Fibroblast of mammary gland (primary cell): ENCODE data around the gene HSD17B12.
"Not testable (repeated sequence)": the region's sequence is repeated elsewhere in the genome, so short reads cannot be mapped to it uniquely, and the experiment has no call there.

Experiments
- DNase-seq: peaks from one replicate; pipeline ENCODE4 v3.0.0-alpha.2; 2010; ENCODE audit warnings: low read depth
- H3K4me3 ChIP-seq: 2 replicates; pipeline ENCODE4 v1.5.1; 2011; ENCODE audit warnings: low read depth, mild to moderate bottlenecking, low read length, moderate library complexity; ENCODE audit not compliant: control insufficient read depth
- CTCF ChIP-seq: conservative IDR thresholded peaks from 2 replicates; pipeline ENCODE4 v1.5.1; 2011; ENCODE audit warnings: low read depth, low read length, inconsistent platforms; ENCODE audit not compliant: control insufficient read depth, insufficient read depth

Gene HSD17B12

GRCh38 chr11:43751726-43752125 is 71.2 kb downstream of the HSD17B12 start:
- no peak for TF ChIP-seq CTCF
- H3K4me3 ChIP-seq, result no peak overlapping the region
- DNase-seq, result no peak

- no peak for TF ChIP-seq CTCF
- H3K4me3 ChIP-seq, result no peak overlapping the region
- peak; percentile 47 for DNase-seq
These were observed 76.0 kb downstream of the HSD17B12 start for GRCh38 chr11:43756575-43756974.

- no peak for TF ChIP-seq CTCF
- DNase-seq, result no peak
- no peak overlapping the region for H3K4me3 ChIP-seq
These were observed 78.4 kb downstream of the HSD17B12 start for GRCh38 chr11:43758927-43759326.

GRCh38 chr11:43760902-43761301 is 80.4 kb downstream of the HSD17B12 start:
- no peak for TF ChIP-seq CTCF
- no peak overlapping the region for H3K4me3 ChIP-seq
- no peak for DNase-seq

- DNase-seq, result no peak
- no peak for TF ChIP-seq CTCF
These were observed 84.7 kb downstream of the HSD17B12 start for GRCh38 chr11:43765194-43765593.

GRCh38 chr11:43768654-43769053 is 88.1 kb downstream of the HSD17B12 start:
- not testable (repeated sequence) for DNase-seq, H3K4me3 ChIP-seq

More at GRCh38 chr11:43765194-43765593, 84.7 kb downstream of the HSD17B12 start:
- H3K4me3 ChIP-seq, result no peak overlapping the region

- TF ChIP-seq CTCF, result no peak
These were observed 89.6 kb downstream of the HSD17B12 start for GRCh38 chr11:43770173-43770572.

More at GRCh38 chr11:43770173-43770572, 89.6 kb downstream of the HSD17B12 start:
- no peak overlapping the region for H3K4me3 ChIP-seq
- DNase-seq, result no peak
